A549 treated with AZD2906 at 1 μM for 4 hours (cell line): ENCODE results near the gene CD300H. TPM values are rescaled to one million over a fixed set of nuclear protein-coding genes. Genes with fewer than 3 reads are reported as not detected.

Experiments
- total RNA-seq: library from RNA; stranded (reverse); fragments of 200-300 nt; extraction: Qiagen RNA extraction; gene quantifications from 5 replicates; pipeline ENCODE4 v1.2.3, GENCODE V29; 2022

CD300H gene
- 0.12 to 0.72 TPM (median 0.43 TPM) in 4 of 5 replicates, not detected in the other for total RNA-seq

DNA sequence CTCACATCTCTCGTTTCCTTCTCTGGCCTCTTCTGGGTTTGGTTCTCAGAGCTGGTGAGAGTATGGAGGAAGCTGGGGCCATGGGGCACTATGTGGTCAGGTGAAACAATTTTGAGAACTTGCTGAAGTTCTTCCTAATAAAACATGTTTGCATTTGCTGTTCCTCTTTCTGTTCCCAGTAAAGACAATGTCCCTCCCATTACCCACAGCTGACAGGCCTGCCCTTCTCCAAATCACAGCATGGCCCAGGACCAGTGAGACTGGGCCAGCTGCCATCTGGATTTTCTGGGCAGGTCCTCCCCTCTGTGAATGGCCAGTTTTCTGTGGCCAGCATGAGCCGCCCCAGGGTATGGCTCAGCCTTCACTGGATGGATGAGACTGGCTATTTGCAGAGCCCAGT lies at the start of gene CD300H:
CD300H (minus strand) TSS at position 113 of the 400 bp plus-strand sequence.

DNA sequence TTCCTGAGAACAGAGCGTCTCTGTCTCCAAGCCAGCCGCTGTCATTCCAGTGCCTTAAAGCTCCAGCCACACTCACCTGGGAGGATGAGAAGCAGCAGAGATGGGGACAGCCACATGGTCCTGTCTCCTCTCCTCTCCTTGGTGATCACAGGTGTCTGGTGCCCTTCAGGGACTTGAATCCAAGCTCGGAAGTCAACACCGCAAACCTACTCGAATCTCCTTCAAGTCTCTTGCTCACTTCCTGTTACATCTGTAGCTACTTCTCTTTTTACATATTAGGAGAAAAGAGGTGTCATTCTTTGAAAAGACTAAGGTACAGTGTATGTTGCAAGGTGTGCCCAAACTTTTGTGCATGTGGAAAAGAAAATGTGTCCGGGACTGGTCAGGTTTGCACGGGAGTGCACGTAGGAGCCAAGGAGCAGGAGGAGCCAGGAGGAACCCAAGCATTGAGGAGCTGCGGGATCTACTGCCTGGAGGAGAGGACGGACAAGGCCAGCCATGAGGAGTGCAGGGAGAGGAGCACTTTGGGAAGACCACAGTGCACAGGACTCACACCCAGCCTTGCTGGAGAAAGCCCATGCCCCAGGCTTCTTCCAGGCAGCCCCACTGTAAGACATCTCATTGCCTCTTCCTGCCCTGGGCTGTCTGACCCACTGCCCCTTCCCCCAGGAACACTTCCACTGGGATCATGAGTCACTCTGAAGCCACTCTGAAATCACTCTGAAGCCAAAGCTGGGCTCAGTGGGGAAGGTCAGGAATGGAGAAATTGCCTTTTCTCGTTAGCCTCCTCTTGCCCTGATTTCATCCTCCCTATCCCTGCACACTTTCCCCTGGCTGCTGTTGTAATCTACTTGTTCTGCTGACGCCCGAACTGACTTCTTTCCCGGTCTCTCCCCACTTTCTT lies 25.0 kb upstream of the CD300H start, which contains the start of gene CD300LD:
CD300LD (minus strand) TSS at position 197 of the 904 bp plus-strand sequence; CDS start at position 116, 81 bp downstream.

DNA sequence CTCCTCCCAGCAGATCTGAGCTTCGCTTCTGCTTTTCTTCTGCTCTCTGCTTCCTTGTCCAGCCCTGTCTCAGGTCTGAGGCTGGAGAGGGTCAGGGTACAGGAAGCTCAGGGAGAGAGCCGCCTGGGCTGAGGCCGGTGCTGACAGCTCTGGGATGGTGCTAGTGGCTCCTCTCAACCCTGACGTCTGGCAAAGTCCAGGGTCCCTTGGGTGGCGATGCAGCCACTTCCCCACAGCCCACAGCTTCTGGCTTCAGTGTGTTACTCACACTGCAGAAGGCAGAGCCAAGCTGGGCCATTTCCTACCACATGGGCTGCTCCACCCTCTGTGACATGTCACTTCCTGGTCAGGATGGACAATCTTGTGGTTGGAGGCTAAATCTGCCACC lies 21.5 kb downstream of the CD300H start, which contains the start of gene CD300C:
CD300C (minus strand) TSS at position 273 of the 388 bp plus-strand sequence. CDS start 333 bp downstream, outside the sequence.

DNA sequence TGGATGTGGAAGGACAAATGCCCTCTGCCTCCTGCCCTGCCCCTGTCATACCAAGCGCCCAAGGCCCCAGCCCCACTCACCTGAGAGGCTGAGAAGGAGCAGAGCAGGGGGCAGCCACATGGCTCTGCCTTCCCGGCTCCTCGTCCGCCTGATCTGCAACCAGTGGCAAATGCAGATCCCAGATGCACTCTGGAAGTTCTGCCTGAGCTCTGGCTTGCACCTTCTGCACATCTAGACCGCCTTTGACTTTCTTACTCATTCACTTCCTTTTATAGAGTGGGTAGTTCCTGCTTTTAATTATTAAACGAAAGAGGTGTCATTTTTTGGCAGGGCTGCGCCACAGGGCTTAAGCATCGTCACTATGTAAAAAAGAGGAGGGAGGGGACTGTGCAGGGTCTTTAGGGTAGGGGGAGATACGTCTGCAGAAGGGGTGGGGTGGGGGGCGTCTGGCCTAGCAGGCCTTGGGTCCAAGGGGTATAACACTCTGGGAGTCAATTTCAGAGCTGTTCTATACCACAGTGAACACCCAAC lies 36.0 kb downstream of the CD300H start, which contains the start of gene CD300LB:
CD300LB (minus strand) TSS at position 245 of the 531 bp plus-strand sequence; CDS start at position 120, 125 bp downstream.

Other genes starting within 250 kb of the CD300H start
- 0.02 to 0.05 TPM (median 0.02 TPM) in 3 of 5 replicates, not detected in the others for gene KIF19, start 241.3 kb downstream of the CD300H start, total RNA-seq
- 0.03 to 0.05 TPM in 2 of 5 replicates, not detected in the others for gene BTBD17, start 205.6 kb downstream of the CD300H start, total RNA-seq
- not detected in 5 replicates for gene GPR142, start 200.0 kb downstream of the CD300H start, total RNA-seq
- 45.9 to 65.0 TPM (median 59.4 TPM) in 5 replicates for gene GPRC5C, start 135.4 kb downstream of the CD300H start, total RNA-seq
- 0.06 TPM in 1 of 5 replicates, not detected in the others for gene CD300A, start 100.9 kb downstream of the CD300H start, total RNA-seq
- 0.05 to 0.14 TPM (median 0.05 TPM) in 4 of 5 replicates, not detected in the other for gene CD300LB, start 36.0 kb downstream of the CD300H start, total RNA-seq
- gene CD300C, start 21.4 kb downstream of the CD300H start, total RNA-seq = 0.31 to 0.51 TPM (median 0.41 TPM) in 5 replicates
- not detected in 5 replicates for gene CD300LD, start 24.8 kb upstream of the CD300H start, total RNA-seq
- gene CD300E, start 56.2 kb upstream of the CD300H start, total RNA-seq = not detected in 5 replicates
- gene CD300LF, start 145.4 kb upstream of the CD300H start, total RNA-seq = not detected in 5 replicates
- gene RAB37, start 169.7 kb upstream of the CD300H start, total RNA-seq = 0.87 to 1.4 TPM (median 1.2 TPM) in 5 replicates
- gene NHERF1, start 181.1 kb upstream of the CD300H start, total RNA-seq = 35.6 to 44.7 TPM (median 41.4 TPM) in 5 replicates
- 48.3 to 56.2 TPM (median 54.1 TPM) in 5 replicates for gene NAT9, start 208.8 kb upstream of the CD300H start, total RNA-seq